ENCODE measurements around the gene INTU. TPM values are rescaled to one million over a fixed set of nuclear protein-coding genes. Genes with fewer than 3 reads are reported as not detected.

The INTU gene
- total RNA-seq, 1 experiment from 2014 or later = 10.7 TPM

DNA sequence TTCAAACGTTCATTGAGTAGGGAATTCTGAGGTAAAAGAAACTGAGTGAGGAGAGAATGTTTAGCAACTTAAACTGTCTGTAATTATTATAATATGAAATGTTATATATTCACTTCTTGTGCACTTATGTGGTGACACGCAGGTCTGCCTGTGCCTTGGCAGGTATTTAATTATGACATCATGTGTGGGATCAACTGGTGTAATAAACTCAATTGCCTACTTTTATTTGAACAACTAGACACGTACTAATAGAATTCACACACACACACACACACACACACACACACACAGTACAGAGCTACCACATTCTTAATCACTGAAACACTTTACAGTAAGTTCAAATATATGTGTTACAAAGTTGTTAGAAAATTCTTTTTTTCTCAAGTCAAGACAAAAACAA, 76.7 kb downstream of the INTU start:
- Mint-ChIP-seq H3K9me3 (peaks cover 6 to 7% of the 10 kb centered on the region in 2 experiments; a peak in 2 of 5 replicates), H3K4me3 (no peak overlapping the region), H3K36me3 (ENCODE audit: insufficient read depth in 1 of 3, low read depth in 3 of 3) (peaks cover 19 to 33% (median 25%) of the 10 kb centered on the region in 3 experiments), H3K4me1 (no peaks in the 10 kb centered on the region), H3K27me3 (ENCODE audit: low read depth) (no peaks in the 10 kb centered on the region), H3K27ac (no peak overlapping the region; a peak in 1 of 7 replicates)
- H4K91ac ChIP-seq (ENCODE audit: insufficient read length, low read depth, low read length) = no peak overlapping the region
- H3K23ac ChIP-seq (ENCODE audit: insufficient read length, low read depth, low read length) = no peak overlapping the region
- H2BK12ac ChIP-seq (ENCODE audit: insufficient read length, low read depth, low read length) = no peak overlapping the region
- H3K9me3 ChIP-seq (ENCODE audit: control insufficient read depth, low read depth, low read length) = no peaks in the 10 kb centered on the region
- H3K4me2 ChIP-seq (ENCODE audit: insufficient read depth, insufficient read length, low read length) = no peak overlapping the region
- H3K27ac ChIP-seq (ENCODE audit: insufficient read length, low read depth, low read length) = no peak overlapping the region
- H3K27me3 ChIP-seq (ENCODE audit: insufficient read depth, low read length) = no peaks in the 10 kb centered on the region
- DNase-seq = no peak
- H4K5ac ChIP-seq (ENCODE audit: insufficient read length, low read depth, low read length) = no peak overlapping the region
- no CpG with 5 or more reads among the region's 3 CpGs for WGBS (ENCODE audit: extremely low coverage, insufficient read length, low lambda C conversion rate)
- no peaks in the 10 kb centered on the region for H3K79me2 ChIP-seq (ENCODE audit: insufficient read depth, low read length)
- H2AK5ac ChIP-seq (ENCODE audit: insufficient read length, low read length) = no peak overlapping the region
- no peak overlapping the region for H2BK20ac ChIP-seq (ENCODE audit: low read depth, low read length, poor library complexity, severe bottlenecking)
- no peak overlapping the region for H3K14ac ChIP-seq (ENCODE audit: insufficient read depth, low read length)
- H2AFZ ChIP-seq (ENCODE audit: low read length) = no peak overlapping the region
- H3K18ac ChIP-seq (ENCODE audit: insufficient read length, low read depth, low read length) = no peak overlapping the region
- H2BK5ac ChIP-seq (ENCODE audit: insufficient read length, low read length) = no peak overlapping the region
- H3K4me1 ChIP-seq (ENCODE audit: insufficient read depth, low read length) = no peaks in the 10 kb centered on the region
- H3K4ac ChIP-seq (ENCODE audit: low read depth, low read length) = no peak overlapping the region
- H2BK15ac ChIP-seq (ENCODE audit: low read depth, low read length) = no peak overlapping the region
- no peak overlapping the region for H3K9ac ChIP-seq (ENCODE audit: extremely low read depth, insufficient read length, low read length)
- no peaks in the 10 kb centered on the region for H3K23me2 ChIP-seq (ENCODE audit: insufficient read length, low read depth, low read length, poor library complexity, severe bottlenecking)
- H3T11ph ChIP-seq (ENCODE audit: low read length) = no peak overlapping the region
- no peak overlapping the region for H3K56ac ChIP-seq (ENCODE audit: insufficient read length, low read depth, low read length)
- no peaks in the 10 kb centered on the region for H3K79me1 ChIP-seq (ENCODE audit: insufficient read depth, low read depth, low read length, poor library complexity, severe bottlenecking)
- H2BK120ac ChIP-seq (ENCODE audit: low read depth, low read length, poor library complexity, severe bottlenecking) = no peak overlapping the region
- H4K20me1 ChIP-seq (ENCODE audit: control insufficient read depth, insufficient read depth, insufficient read length) = no peaks in the 10 kb centered on the region
- TF ChIP-seq CTCF (conservative IDR thresholded peaks at IDR 0.05) = no peak
- no peak overlapping the region for H4K8ac ChIP-seq (replicated peaks; ENCODE audit: insufficient read length, low read depth, low read length)

Data from H9 (cell line).